GM21619 (cell line): ENCODE measurements around the gene VGF.
"Not testable (repeated sequence)": the region's sequence is repeated elsewhere in the genome, so short reads cannot be mapped to it uniquely, and the experiment has no call there.

Experiments used
- ATAC-seq: cut with Tn5 transposase; IDR thresholded peaks from one replicate; pipeline ENCODE4 v1.9.1; 2021; ENCODE audit not compliant: unreplicated experiment

Gene VGF

GRCh38 chr7:101120315-101120714, 45.1 kb downstream of the VGF start:
- no peak for ATAC-seq

DNA sequence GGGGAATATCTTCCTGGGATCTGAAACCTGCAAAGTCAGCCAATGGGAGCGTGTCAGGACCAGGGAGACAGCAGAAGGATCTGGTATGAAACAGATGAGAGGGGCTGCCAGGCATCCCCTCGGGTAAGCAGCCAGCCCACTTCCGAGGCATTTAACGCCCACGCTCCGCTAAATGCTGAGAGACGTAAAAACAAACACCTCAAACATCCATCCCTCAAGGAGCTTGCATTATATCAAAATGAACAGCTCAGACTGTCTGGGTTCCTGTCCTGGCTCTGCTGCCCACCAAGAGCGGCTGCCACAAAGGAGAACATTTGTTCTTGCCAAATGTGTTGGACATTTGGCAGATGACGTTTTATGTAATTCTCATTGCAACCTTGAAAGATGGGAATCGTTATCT, 45.5 kb downstream of the VGF start:
- no peak for ATAC-seq

DNA sequence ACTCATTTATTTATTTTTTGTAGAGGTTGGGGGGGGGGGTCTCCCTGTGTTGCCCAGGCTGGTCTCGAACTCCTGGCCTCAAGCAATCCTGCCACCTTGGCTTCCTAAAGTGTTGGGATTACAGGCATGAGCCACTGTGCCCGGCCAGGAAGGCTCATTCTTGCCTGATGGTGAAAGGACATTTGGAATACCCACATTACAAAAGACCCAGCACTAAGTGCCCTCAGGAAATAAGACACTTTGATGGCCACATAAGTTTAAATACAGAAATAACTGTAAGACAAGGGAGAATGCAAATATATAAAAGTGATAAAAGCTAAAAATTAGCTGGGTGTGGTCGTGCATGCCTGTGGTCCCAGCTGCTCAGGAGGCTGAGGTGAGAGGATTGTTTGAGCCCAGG, 46.5 kb downstream of the VGF start:
- ATAC-seq = no peak

DNA sequence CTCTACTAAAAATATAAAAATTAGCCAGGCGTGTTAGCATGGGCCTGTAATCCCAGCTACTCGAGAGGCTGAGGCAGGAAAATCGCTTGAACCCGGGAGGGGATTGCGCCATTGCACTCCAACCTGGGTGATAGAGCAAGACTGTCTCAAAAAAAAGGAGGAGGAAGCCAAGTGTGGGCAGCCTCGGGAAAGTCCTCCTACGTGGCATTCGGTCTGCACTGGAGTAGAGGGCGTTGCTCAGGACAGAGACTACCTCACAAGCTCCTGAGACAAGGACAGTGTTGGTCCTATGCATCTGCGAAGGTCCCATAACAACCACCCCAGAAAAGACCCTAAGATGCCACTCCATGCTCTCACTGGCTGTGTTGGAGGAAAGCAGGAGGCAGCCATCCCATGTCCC, 48.5 kb downstream of the VGF start:
- no peak for ATAC-seq

- no peak for ATAC-seq
These were observed 50.2 kb downstream of the VGF start for GRCh38 chr7:101115215-101115614.

DNA sequence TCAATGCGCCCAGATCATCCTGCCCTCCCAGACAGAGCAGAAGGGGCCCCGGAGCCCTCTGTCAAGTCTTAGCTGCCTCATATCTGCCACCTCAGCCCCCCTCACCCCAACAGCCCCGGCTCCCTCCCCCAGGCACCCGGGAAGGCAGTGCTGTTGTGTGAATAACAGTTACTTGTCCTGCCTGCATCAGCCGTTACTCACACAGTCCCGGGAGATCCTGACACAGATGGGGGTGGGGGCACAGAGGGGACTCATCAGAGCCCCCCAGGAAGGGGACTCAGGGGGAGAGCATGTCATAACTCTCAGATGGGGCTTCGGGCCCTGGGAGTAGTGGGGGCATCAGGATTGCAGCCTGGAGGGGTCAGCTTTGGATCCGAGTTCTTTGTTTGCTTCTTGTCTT, 50.9 kb downstream of the VGF start:
- ATAC-seq = no peak

- ATAC-seq = no peak
These were observed 51.5 kb downstream of the VGF start for GRCh38 chr7:101113836-101114235.

GRCh38 chr7:101113140-101113539, 52.2 kb downstream of the VGF start:
- ATAC-seq = not testable (repeated sequence)
